Measurements from ENCODE around the gene CCDC116.

The CCDC116 gene

DNA sequence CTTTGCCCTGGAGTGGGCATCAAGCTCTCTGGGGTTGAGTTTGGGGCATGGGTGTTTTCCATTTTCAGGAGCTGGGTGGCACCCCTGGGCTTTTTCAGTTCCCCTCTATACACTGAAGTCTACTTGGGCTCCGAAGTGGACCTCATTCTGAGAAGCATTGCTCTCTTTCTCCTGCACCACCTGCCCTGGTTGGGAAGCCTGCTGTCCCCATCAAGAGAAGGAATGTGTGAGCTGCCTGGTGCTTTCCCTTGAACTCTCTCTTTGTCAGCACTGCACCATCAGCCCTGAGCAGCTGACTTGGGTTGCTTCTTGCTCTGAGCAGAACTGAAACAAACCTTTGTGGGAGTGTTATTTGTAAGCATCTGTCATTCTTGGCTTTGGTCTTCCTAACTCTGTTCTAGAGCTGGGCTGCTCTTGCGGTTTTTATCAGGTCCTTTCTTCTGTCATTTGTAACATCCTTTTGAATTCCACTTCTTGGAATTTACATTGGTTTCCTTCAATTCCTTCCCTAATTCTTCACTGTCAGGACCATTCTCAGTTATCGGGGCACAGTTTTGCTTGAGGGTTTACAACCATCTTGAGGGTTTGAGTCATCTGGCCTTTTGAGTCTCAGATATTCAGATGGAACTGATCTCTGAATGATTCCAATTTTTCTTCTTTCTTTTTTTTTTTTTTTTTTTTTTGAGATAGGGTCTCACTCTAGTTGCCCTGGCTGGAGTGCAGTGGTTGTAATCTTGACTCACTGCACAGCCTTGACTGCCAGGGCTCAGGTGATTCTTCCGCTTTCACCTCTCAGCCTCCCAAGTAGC, 44.6 kb upstream of the CCDC116 start:
- Histone ChIP-seq H3K23ac (ENCODE audit: low read length) (no peak overlapping the region), H3K9ac (ENCODE audit: low read length) (peak overlapping the region; percentile 43), H3K27ac (ENCODE audit: low read depth, low read length) (no peak overlapping the region), H3K4me2 (ENCODE audit: low read length) (no peak overlapping the region), H2BK5ac (ENCODE audit: low read depth, low read length, poor library complexity) (no peak overlapping the region), H3K4me3 (ENCODE audit: low read depth, low read length) (no peak overlapping the region), H3K9me3 (ENCODE audit: insufficient read depth, low read depth, low read length) (no peaks in the 10 kb centered on the region), H4K12ac (ENCODE audit: low read depth, low read length) (no peak overlapping the region), H3K14ac (ENCODE audit: low read length) (no peak overlapping the region), H2AK5ac (ENCODE audit: low read length) (no peak overlapping the region), H3K4ac (ENCODE audit: low read depth, low read length) (peak overlapping the region; percentile 42), H3K4me1 (ENCODE audit: control insufficient read depth in 1 of 2, insufficient read depth in 2 of 2, low read length in 2 of 2) (peaks cover 4 to 5% of the 10 kb centered on the region in 2 experiments), H4K8ac (ENCODE audit: low read depth, low read length) (no peak overlapping the region), H3K36me3 (ENCODE audit: control insufficient read depth in 1 of 2, insufficient read depth in 2 of 2, low read length in 2 of 2) (peaks cover 5 to 20% of the 10 kb centered on the region in 2 experiments), H3K18ac (ENCODE audit: low read length) (no peak overlapping the region), H4K91ac (ENCODE audit: low read depth, low read length) (no peak overlapping the region), H3K79me1 (ENCODE audit: low read length) (no peaks in the 10 kb centered on the region), H2AFZ (ENCODE audit: insufficient read depth, low read length, poor library complexity) (no peak overlapping the region), H2BK120ac (ENCODE audit: insufficient read depth, low read length, poor library complexity) (no peak overlapping the region), H3K79me2 (ENCODE audit: control insufficient read depth, insufficient read depth, low read length, poor library complexity) (peaks cover 31% of the 10 kb centered on the region), H2BK12ac (ENCODE audit: low read length) (no peak overlapping the region), H3K27me3 (ENCODE audit: insufficient read depth, low read length) (no peaks in the 10 kb centered on the region)
- DNase-seq: peak in 1 of 2 donors; percentile 32
- WGBS (ENCODE audit: extremely low coverage, insufficient coverage, insufficient read length): no CpG with 5 or more reads among the region's 4 CpGs

DNA sequence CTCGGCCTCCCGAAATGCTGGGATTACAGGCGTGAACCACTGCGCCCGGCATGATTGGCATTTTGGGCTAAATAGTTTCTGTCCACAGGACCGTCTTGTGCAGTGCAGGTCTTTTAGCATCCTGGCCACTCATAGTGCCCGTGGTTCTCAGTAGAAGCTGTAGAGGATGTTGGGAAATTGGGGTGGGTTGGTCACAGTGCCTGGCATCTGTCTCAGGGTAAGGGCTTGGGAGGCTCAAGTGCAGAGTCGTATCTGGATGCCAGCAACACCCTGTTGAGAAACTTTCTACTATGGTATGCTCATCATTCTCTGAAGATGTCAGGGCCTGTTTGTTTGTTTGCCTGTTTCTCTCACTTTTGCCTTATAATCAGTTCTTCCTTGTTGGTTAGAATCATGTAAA, 43.2 kb upstream of the CCDC116 start:
- peaks cover 1% of the 10 kb centered on the region for H3K9me3 ChIP-seq (ENCODE audit: insufficient read depth, low read depth, low read length)

DNA sequence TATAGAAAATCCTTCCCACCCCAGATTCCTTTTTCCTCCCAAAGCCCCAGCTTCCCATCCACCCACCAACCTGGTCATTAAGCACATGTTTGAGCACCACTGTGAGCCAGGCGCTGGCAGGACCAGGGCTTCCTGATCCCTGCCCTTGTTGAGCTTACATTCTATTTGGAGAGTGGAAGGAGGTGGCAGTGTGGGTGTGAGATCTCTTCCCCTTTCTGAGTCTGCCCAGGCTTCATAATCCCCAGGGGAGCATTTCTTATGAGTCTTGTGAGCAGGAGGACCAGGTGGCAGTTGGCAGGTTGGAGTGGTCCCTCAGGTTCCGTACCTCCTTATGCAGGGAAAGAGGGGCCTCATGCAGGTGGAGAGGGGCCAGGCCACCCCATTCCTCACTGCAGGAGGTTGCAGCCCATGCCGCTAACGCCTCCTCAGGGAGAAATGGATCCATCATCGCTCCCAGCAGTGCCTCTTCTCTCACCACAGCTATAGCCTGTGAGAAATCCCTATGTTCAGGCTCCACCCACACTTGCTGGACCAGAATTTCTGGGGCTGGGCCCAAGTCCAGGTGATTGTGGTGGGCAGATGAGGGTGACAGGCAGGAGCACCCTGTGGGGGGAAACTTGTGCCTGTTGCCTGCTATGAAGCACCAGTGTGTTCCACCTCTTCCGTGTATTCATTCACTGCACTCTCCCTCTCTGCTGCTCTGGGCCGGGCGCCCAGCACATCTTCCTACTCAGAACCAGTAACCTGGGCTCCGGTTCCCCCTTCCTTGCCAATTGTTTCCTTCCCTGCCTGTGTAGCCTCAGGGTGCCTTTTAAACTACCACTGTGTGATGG, 41.5 kb upstream of the CCDC116 start:
- Histone ChIP-seq H3K4ac (ENCODE audit: low read depth, low read length) (peak overlapping the region; percentile 65), H2AFZ (ENCODE audit: insufficient read depth, low read length, poor library complexity) (peak overlapping the region; percentile 9), H4K91ac (ENCODE audit: low read depth, low read length) (no peak overlapping the region), H2AK5ac (ENCODE audit: low read length) (no peak overlapping the region), H3K4me2 (ENCODE audit: low read length) (no peak overlapping the region), H3K9ac (ENCODE audit: low read length) (no peak overlapping the region), H3K23ac (ENCODE audit: low read length) (no peak overlapping the region), H3K4me3 (ENCODE audit: low read depth, low read length) (no peak overlapping the region), H2BK120ac (ENCODE audit: insufficient read depth, low read length, poor library complexity) (no peak overlapping the region), H3K36me3 (ENCODE audit: control insufficient read depth in 1 of 2, insufficient read depth in 2 of 2, low read length in 2 of 2) (peaks cover 30 to 40% of the 10 kb centered on the region in 2 experiments), H3K27me3 (ENCODE audit: insufficient read depth, low read length) (no peaks in the 10 kb centered on the region), H3K79me1 (ENCODE audit: low read length) (no peaks in the 10 kb centered on the region), H3K79me2 (ENCODE audit: control insufficient read depth, insufficient read depth, low read length, poor library complexity) (peaks cover 21% of the 10 kb centered on the region), H3K9me3 (ENCODE audit: insufficient read depth, low read depth, low read length) (peaks cover 1% of the 10 kb centered on the region), H2BK12ac (ENCODE audit: low read length) (no peak overlapping the region), H3K18ac (ENCODE audit: low read length) (no peak overlapping the region), H4K8ac (ENCODE audit: low read depth, low read length) (no peak overlapping the region), H3K27ac (ENCODE audit: low read depth, low read length) (no peak overlapping the region), H2BK5ac (ENCODE audit: low read depth, low read length, poor library complexity) (no peak overlapping the region), H3K4me1 (ENCODE audit: control insufficient read depth in 1 of 2, insufficient read depth in 2 of 2, low read length in 2 of 2) (peaks cover 4 to 5% of the 10 kb centered on the region in 2 experiments), H4K12ac (ENCODE audit: low read depth, low read length) (no peak overlapping the region), H3K14ac (ENCODE audit: low read length) (no peak overlapping the region)
- no peak for DNase-seq
- no CpG with 5 or more reads among the region's 9 CpGs for WGBS (ENCODE audit: extremely low coverage, insufficient coverage, insufficient read length)

More for the DNA sequence above, 43.2 kb upstream of the CCDC116 start:
- Histone ChIP-seq H3K27me3 (ENCODE audit: insufficient read depth, low read length) (no peaks in the 10 kb centered on the region), H2AFZ (ENCODE audit: insufficient read depth, low read length, poor library complexity) (no peak overlapping the region), H3K4me1 (ENCODE audit: control insufficient read depth in 1 of 2, insufficient read depth in 2 of 2, low read length in 2 of 2) (peaks cover 4 to 5% of the 10 kb centered on the region in 2 experiments), H3K4me2 (ENCODE audit: low read length) (no peak overlapping the region), H2BK120ac (ENCODE audit: insufficient read depth, low read length, poor library complexity) (no peak overlapping the region), H3K23ac (ENCODE audit: low read length) (no peak overlapping the region), H3K79me2 (ENCODE audit: control insufficient read depth, insufficient read depth, low read length, poor library complexity) (peaks cover 27% of the 10 kb centered on the region), H2BK12ac (ENCODE audit: low read length) (no peak overlapping the region), H3K9ac (ENCODE audit: low read length) (peak overlapping the region; percentile 50), H3K4me3 (ENCODE audit: low read depth, low read length) (no peak overlapping the region), H3K4ac (ENCODE audit: low read depth, low read length) (peak overlapping the region; percentile 18), H3K18ac (ENCODE audit: low read length) (no peak overlapping the region), H3K36me3 (ENCODE audit: control insufficient read depth in 1 of 2, insufficient read depth in 2 of 2, low read length in 2 of 2) (peaks cover 16 to 30% of the 10 kb centered on the region in 2 experiments), H4K12ac (ENCODE audit: low read depth, low read length) (no peak overlapping the region), H2BK5ac (ENCODE audit: low read depth, low read length, poor library complexity) (no peak overlapping the region), H3K14ac (ENCODE audit: low read length) (no peak overlapping the region), H2AK5ac (ENCODE audit: low read length) (no peak overlapping the region), H4K91ac (ENCODE audit: low read depth, low read length) (no peak overlapping the region), H3K79me1 (ENCODE audit: low read length) (no peaks in the 10 kb centered on the region), H4K8ac (ENCODE audit: low read depth, low read length) (no peak overlapping the region), H3K27ac (ENCODE audit: low read depth, low read length) (no peak overlapping the region)
- no CpG with 5 or more reads among the region's 8 CpGs for WGBS (ENCODE audit: extremely low coverage, insufficient coverage, insufficient read length)
- DNase-seq: peak; percentile 32 to 64

DNA sequence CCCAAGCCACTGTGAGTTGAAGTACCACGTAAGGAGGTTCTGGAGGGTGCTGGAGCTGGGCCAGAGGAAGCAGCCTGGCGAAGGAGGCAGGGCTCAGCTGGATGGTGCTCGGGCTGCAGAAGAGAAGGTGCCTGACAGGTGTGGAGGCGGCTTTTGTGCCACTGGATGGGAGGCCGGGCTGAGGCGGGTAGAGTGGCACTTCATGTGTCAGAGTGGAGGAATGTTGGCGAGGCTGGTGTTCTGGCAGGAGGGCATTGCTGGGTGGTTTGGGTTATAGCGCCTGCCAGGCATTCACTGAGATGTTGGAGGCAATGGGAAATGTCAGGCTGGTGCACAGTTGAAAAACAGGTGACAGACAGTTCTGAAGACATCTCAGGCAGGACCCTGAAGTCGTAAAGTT, 40.9 kb upstream of the CCDC116 start:
- no peak overlapping the region for H3K4me2 ChIP-seq (ENCODE audit: low read length)
- H2AK5ac ChIP-seq (ENCODE audit: low read length): no peak overlapping the region
- H2BK5ac ChIP-seq (ENCODE audit: low read depth, low read length, poor library complexity): no peak overlapping the region
- no peak overlapping the region for H4K91ac ChIP-seq (ENCODE audit: low read depth, low read length)
- peak overlapping the region; percentile 66 for H3K4ac ChIP-seq (ENCODE audit: low read depth, low read length)
- H4K8ac ChIP-seq (ENCODE audit: low read depth, low read length): no peak overlapping the region
- no peaks in the 10 kb centered on the region for H3K79me1 ChIP-seq (ENCODE audit: low read length)
- peaks cover 34 to 43% of the 10 kb centered on the region in 2 experiments for H3K36me3 ChIP-seq (ENCODE audit: control insufficient read depth in 1 of 2, insufficient read depth in 2 of 2, low read length in 2 of 2)
- H2AFZ ChIP-seq (ENCODE audit: insufficient read depth, low read length, poor library complexity): no peak overlapping the region
- no peak overlapping the region for H3K27ac ChIP-seq (ENCODE audit: low read depth, low read length)
- no peak overlapping the region for H3K9ac ChIP-seq (ENCODE audit: low read length)
- H3K18ac ChIP-seq (ENCODE audit: low read length): no peak overlapping the region
- no peak overlapping the region for H3K23ac ChIP-seq (ENCODE audit: low read length)
- WGBS (ENCODE audit: extremely low coverage, insufficient coverage, insufficient read length): no CpG with 5 or more reads among the region's 9 CpGs
- no peak overlapping the region for H2BK12ac ChIP-seq (ENCODE audit: low read length)
- H3K4me3 ChIP-seq (ENCODE audit: low read depth, low read length): no peak overlapping the region
- H3K14ac ChIP-seq (ENCODE audit: low read length): no peak overlapping the region
- peaks cover 1% of the 10 kb centered on the region for H3K9me3 ChIP-seq (ENCODE audit: insufficient read depth, low read depth, low read length)
- H4K12ac ChIP-seq (ENCODE audit: low read depth, low read length): no peak overlapping the region
- no peaks in the 10 kb centered on the region for H3K27me3 ChIP-seq (ENCODE audit: insufficient read depth, low read length)
- peaks cover 21% of the 10 kb centered on the region for H3K79me2 ChIP-seq (ENCODE audit: control insufficient read depth, insufficient read depth, low read length, poor library complexity)
- H3K4me1 ChIP-seq (ENCODE audit: control insufficient read depth in 1 of 2, insufficient read depth in 2 of 2, low read length in 2 of 2): peaks cover 4 to 5% of the 10 kb centered on the region in 2 experiments
- no peak for DNase-seq
- no peak overlapping the region for H2BK120ac ChIP-seq (ENCODE audit: insufficient read depth, low read length, poor library complexity)

All from trophoblast cell (in vitro differentiated cells and primary cell).